Measurements from ENCODE around the gene MICB. TPM values are rescaled to one million over a fixed set of nuclear protein-coding genes. Genes with fewer than 3 reads are reported as not detected.
A peak's percentile ranks its signal among the peaks of the same experiment; 100 is the strongest.

The MICB gene
- total RNA-seq, 5 donors from 2014 or later (not counting 1 experiment from before 2014, with no cell fraction given) = 15.7 to 21.7 (median 16.1) TPM

DNA sequence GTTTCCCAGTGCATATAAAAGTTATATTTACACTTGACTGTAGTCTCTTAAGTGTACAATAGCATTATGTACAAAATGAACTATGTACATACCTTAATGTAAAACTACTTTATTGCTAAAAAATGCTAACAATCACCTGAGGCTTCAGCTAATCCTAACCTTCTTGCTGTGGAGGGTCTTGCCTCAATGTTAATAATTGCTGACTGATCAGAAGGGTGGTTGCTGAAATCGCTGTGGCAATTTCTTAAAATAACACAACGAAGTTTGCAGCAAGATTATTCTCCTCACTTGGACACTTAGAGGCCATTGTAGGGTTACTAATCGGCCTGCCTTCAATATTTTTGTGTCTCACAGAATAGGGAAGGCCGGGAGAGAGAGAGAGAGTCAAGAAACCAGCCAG, 24.7 kb upstream of the MICB start:
- Mint-ChIP-seq H3K4me3 (no peak overlapping the region), H3K9me3 (no peaks in the 10 kb centered on the region), H3K27ac (peak overlapping the region; percentile 37 to 83), H3K27me3 (no peaks in the 10 kb centered on the region), H3K4me1 (peaks cover 75 to 84% (median 83%) of the 10 kb centered on the region in 3 donors), H3K36me3 (peaks cover 6% of the 10 kb centered on the region)
- Histone ChIP-seq H3K27me3 (replicated peaks in 1 of 2; ENCODE audit: control insufficient read depth in 2 of 2, extremely low read depth in 1 of 2, insufficient read depth in 2 of 2, low read length in 1 of 2) (no peaks in the 10 kb centered on the region), H3K36me3 (ENCODE audit: control insufficient read depth in 2 of 2, extremely low read depth in 1 of 2, insufficient read depth in 1 of 2, low read length in 1 of 2) (peaks cover 0 to 12% of the 10 kb centered on the region in 2 donors), H3K9me3 (no peaks in the 10 kb centered on the region), H3K4me1 (ENCODE audit: control insufficient read depth in 1 of 2, extremely low read depth in 1 of 2, insufficient read depth in 2 of 2, low read length in 2 of 2) (peaks cover 15 to 66% of the 10 kb centered on the region in 2 experiments), H3K27ac (ENCODE audit: low read length) (no peak overlapping the region), H3K4me3 (ENCODE audit: control insufficient read depth in 1 of 2, extremely low read depth in 1 of 2, low read length in 1 of 2) (no peak overlapping the region)
- DNase-seq = no peak
- ChIA-PET CTCF (no interaction called here), POLR2A (no interaction called here)
- WGBS (ENCODE audit: insufficient coverage) = no CpG with 5 or more reads among the region's 4 CpGs
- ATAC-seq (replicated peaks in 1 of 4) = no peak

DNA sequence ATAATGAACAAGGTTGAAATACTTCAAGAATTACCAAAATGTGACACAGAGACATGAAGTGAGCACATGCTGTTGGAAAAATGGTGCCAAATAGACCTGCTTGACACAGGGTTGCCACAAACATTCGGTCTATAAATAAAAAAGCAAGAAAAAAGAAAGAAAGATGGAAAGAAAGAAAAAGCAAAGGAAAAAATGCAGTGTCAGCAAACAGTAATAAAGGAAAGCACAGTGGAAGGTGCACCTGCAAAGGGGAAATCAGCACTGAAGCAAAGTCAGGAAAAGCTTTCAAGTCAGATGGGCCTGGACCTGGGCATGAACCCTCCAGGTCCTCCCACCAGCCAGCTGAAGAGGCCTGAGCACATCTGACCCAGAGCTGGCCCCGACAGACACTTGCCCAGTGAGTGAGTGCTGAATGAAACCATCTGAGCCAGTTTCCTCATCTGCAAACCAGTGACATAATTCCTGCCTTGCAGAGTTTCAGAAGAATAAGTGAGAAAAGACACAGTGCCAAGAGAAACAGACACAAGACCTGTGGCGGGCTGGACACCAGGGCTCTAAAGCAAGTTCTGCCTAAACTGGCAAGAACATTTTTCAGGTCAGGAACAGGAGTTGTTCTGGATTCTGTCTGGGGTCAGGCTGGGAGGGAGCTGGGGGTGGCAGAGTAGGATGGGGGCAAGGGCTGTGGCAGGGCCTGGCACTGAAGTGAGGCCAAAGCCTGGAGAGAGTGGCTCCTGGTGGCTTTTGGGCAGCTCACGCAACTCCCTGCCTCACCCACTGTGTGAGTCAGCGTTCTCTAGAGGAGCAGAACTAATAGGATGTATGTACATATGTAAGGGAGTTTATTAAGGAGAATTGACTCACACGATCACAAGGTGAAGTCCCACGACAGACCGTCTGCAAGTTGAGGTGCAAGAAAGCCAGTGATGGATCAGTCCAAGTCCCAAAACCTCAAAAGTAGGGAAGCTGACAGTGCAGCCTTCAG, 23.9 kb upstream of the MICB start:
- peaks cover 9 to 58% of the 10 kb centered on the region in 2 experiments for H3K4me1 ChIP-seq (ENCODE audit: control insufficient read depth in 1 of 2, extremely low read depth in 1 of 2, insufficient read depth in 2 of 2, low read length in 2 of 2)
- no peak overlapping the region for H3K27ac ChIP-seq (ENCODE audit: low read length)
- CTCF ChIA-PET = interaction anchor here in 1 of 2 donors (0.6 kb wide), 1 partner anchor 961 kb away, joined by 6 read pairs; no protein-coding TSS in a partner anchor
- H3K9me3 ChIP-seq = no peaks in the 10 kb centered on the region
- ATAC-seq (replicated peaks in 1 of 4) = peak in 1 of 4 experiments; percentile 14
- DNase-seq = no peak
- POLR2A ChIA-PET = no interaction called here
- Mint-ChIP-seq H3K9me3 (no peaks in the 10 kb centered on the region), H3K27ac (peak overlapping the region; percentile 10 to 83), H3K4me1 (peaks cover 67 to 78% (median 75%) of the 10 kb centered on the region in 3 donors), H3K36me3 (peaks cover 6% of the 10 kb centered on the region), H3K27me3 (no peaks in the 10 kb centered on the region), H3K4me3 (no peak overlapping the region)
- H3K36me3 ChIP-seq (ENCODE audit: control insufficient read depth in 2 of 2, extremely low read depth in 1 of 2, insufficient read depth in 1 of 2, low read length in 1 of 2) = peaks cover 0 to 5% of the 10 kb centered on the region in 2 donors
- no peak overlapping the region for H3K4me3 ChIP-seq (ENCODE audit: control insufficient read depth in 1 of 2, extremely low read depth in 1 of 2, low read length in 1 of 2)
- H3K27me3 ChIP-seq (replicated peaks in 1 of 2; ENCODE audit: control insufficient read depth in 2 of 2, extremely low read depth in 1 of 2, insufficient read depth in 2 of 2, low read length in 1 of 2) = no peaks in the 10 kb centered on the region
- WGBS (ENCODE audit: insufficient coverage) = 80% methylated on average over 6 of the region's 8 CpGs

DNA sequence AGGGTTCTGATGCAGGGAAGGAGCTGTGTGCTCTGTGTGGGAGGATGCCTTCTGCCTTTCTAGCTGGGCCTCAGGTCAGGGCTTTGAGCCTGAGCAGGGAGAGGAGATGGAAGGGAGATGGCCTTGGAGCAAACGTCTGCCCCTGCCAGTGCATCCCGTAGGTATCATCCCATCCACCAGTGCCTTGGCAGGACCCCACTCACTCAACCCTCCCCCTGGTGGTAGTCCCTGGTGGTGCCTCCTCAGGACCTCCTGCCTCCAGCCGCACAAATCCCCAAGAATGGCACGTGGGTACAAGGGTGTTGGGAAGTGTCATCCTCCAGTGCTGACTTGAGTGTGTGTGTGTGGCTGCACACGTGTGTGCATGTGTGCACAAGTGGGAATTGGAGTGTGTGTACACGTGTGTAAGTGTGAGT, 23.1 kb upstream of the MICB start:
- Mint-ChIP-seq H3K4me1 (peaks cover 59 to 70% (median 66%) of the 10 kb centered on the region in 3 donors), H3K27ac (peak overlapping the region; percentile 34 to 49), H3K27me3 (no peaks in the 10 kb centered on the region), H3K36me3 (peaks cover 6% of the 10 kb centered on the region), H3K9me3 (no peaks in the 10 kb centered on the region), H3K4me3 (no peak overlapping the region)
- WGBS (ENCODE audit: insufficient coverage) = 100% methylated on average over 2 of the region's 6 CpGs
- Histone ChIP-seq H3K9me3 (no peaks in the 10 kb centered on the region), H3K27ac (ENCODE audit: low read length) (no peak overlapping the region), H3K4me1 (ENCODE audit: control insufficient read depth in 1 of 2, extremely low read depth in 1 of 2, insufficient read depth in 2 of 2, low read length in 2 of 2) (peaks cover 9 to 50% of the 10 kb centered on the region in 2 experiments), H3K4me3 (ENCODE audit: control insufficient read depth in 1 of 2, extremely low read depth in 1 of 2, low read length in 1 of 2) (no peak overlapping the region), H3K27me3 (replicated peaks in 1 of 2; ENCODE audit: control insufficient read depth in 2 of 2, extremely low read depth in 1 of 2, insufficient read depth in 2 of 2, low read length in 1 of 2) (no peaks in the 10 kb centered on the region), H3K36me3 (ENCODE audit: control insufficient read depth in 2 of 2, extremely low read depth in 1 of 2, insufficient read depth in 1 of 2, low read length in 1 of 2) (peaks cover 0 to 5% of the 10 kb centered on the region in 2 donors)
- ATAC-seq (replicated peaks in 1 of 4) (peak in 1 of 4 experiments; percentile 31), DNase-seq (peak in 2 of 35 experiments; percentile 19 to 58)
- CTCF ChIA-PET = no interaction called here
- POLR2A ChIA-PET = no interaction called here

DNA sequence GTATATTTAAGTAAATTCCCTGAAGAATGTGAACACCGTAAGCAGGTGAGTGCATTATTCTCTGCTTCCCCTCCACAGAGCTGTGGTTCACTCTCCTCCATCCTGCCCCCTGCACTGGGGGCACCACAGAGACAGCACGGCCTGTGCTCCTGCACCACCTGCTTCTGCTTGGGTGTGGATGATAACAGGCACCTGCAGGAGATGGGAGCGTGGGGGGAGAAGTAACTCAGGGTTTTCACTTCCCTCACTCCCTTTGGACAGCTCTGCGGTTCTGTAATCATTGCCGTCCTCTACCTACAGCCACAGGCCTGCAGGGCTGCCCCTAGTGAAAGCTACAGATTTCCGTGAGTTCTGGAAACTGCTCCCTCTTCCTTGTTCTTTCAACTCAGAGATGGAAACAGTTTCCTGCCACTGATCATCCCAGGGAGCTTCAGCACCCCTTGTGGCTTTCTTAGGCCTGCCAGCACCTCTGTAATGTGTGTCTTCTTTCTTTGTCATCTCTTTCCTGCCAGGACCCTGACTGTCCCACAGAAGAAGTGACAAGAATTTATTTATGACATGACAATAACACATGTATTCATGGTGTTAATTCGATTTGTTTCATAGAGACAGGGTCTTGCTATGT, 21.3 kb upstream of the MICB start:
- POLR2A ChIA-PET = no interaction called here
- peaks cover 0 to 2% of the 10 kb centered on the region in 2 donors for H3K36me3 ChIP-seq (ENCODE audit: control insufficient read depth in 2 of 2, extremely low read depth in 1 of 2, insufficient read depth in 1 of 2, low read length in 1 of 2)
- H3K4me1 ChIP-seq (ENCODE audit: control insufficient read depth in 1 of 2, extremely low read depth in 1 of 2, insufficient read depth in 2 of 2, low read length in 2 of 2) = peaks cover 2 to 32% of the 10 kb centered on the region in 2 experiments
- no peaks in the 10 kb centered on the region for H3K36me3 Mint-ChIP-seq
- CTCF ChIA-PET = no interaction called here
- DNase-seq = no peak
- 89% methylated on average over 1 of the region's 7 CpGs for WGBS (ENCODE audit: insufficient coverage)
- no peak for ATAC-seq (replicated peaks in 1 of 4)
- no peak overlapping the region for H3K4me3 Mint-ChIP-seq
- peak overlapping the region; percentile 3 for H3K27ac ChIP-seq (ENCODE audit: low read length)
- no peak overlapping the region for H3K27ac Mint-ChIP-seq
- no peaks in the 10 kb centered on the region for H3K27me3 Mint-ChIP-seq
- no peak overlapping the region for H3K4me3 ChIP-seq (ENCODE audit: control insufficient read depth in 1 of 2, extremely low read depth in 1 of 2, low read length in 1 of 2)
- no peaks in the 10 kb centered on the region for H3K9me3 Mint-ChIP-seq
- H3K9me3 ChIP-seq = no peaks in the 10 kb centered on the region
- H3K4me1 Mint-ChIP-seq = peaks cover 41 to 53% (median 49%) of the 10 kb centered on the region in 3 donors
- H3K27me3 ChIP-seq (replicated peaks in 1 of 2; ENCODE audit: control insufficient read depth in 2 of 2, extremely low read depth in 1 of 2, insufficient read depth in 2 of 2, low read length in 1 of 2) = no peaks in the 10 kb centered on the region

DNA sequence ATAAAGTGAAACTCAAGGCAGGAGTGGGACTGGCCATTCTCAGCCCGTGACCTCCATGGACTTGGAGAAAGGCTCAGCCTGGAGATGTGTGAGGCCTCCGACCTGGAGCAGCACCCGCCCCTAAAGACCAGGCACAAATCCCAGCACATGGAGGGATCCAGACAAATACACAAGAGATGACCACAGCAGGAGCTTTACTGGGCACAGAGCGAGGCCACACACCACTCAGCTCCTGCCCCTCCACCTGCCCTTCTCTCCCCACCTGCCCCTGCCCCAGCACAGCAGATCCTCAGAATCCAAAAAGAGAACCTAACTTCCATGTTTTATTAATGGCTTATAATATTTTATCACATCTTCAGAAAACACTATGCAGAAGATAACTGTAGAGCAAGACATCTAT, 20.4 kb upstream of the MICB start:
- H3K27ac Mint-ChIP-seq = peak overlapping the region in 1 of 2 donors; percentile 39
- DNase-seq (no peak), ATAC-seq (replicated peaks in 1 of 4) (no peak)
- Histone ChIP-seq H3K9me3 (no peaks in the 10 kb centered on the region), H3K4me3 (ENCODE audit: control insufficient read depth in 1 of 2, extremely low read depth in 1 of 2, low read length in 1 of 2) (no peak overlapping the region), H3K27ac (ENCODE audit: low read length) (no peak overlapping the region), H3K4me1 (ENCODE audit: control insufficient read depth in 1 of 2, extremely low read depth in 1 of 2, insufficient read depth in 2 of 2, low read length in 2 of 2) (peaks cover 2 to 26% of the 10 kb centered on the region in 2 experiments), H3K27me3 (replicated peaks in 1 of 2; ENCODE audit: control insufficient read depth in 2 of 2, extremely low read depth in 1 of 2, insufficient read depth in 2 of 2, low read length in 1 of 2) (no peaks in the 10 kb centered on the region), H3K36me3 (ENCODE audit: control insufficient read depth in 2 of 2, extremely low read depth in 1 of 2, insufficient read depth in 1 of 2, low read length in 1 of 2) (no peaks in the 10 kb centered on the region)
- H3K36me3 Mint-ChIP-seq = no peaks in the 10 kb centered on the region
- H3K4me1 Mint-ChIP-seq = peaks cover 32 to 44% (median 40%) of the 10 kb centered on the region in 3 donors
- ChIA-PET POLR2A (interaction anchor here in 1 of 2 donors (0.6 kb wide), 1 partner anchor 945 kb away, joined by 3 read pairs; no protein-coding TSS in a partner anchor), CTCF (no interaction called here)
- H3K27me3 Mint-ChIP-seq = no peaks in the 10 kb centered on the region
- H3K9me3 Mint-ChIP-seq = no peaks in the 10 kb centered on the region
- H3K4me3 Mint-ChIP-seq = no peak overlapping the region
- WGBS (ENCODE audit: insufficient coverage) = 100% methylated on average over 1 of the region's 4 CpGs

DNA sequence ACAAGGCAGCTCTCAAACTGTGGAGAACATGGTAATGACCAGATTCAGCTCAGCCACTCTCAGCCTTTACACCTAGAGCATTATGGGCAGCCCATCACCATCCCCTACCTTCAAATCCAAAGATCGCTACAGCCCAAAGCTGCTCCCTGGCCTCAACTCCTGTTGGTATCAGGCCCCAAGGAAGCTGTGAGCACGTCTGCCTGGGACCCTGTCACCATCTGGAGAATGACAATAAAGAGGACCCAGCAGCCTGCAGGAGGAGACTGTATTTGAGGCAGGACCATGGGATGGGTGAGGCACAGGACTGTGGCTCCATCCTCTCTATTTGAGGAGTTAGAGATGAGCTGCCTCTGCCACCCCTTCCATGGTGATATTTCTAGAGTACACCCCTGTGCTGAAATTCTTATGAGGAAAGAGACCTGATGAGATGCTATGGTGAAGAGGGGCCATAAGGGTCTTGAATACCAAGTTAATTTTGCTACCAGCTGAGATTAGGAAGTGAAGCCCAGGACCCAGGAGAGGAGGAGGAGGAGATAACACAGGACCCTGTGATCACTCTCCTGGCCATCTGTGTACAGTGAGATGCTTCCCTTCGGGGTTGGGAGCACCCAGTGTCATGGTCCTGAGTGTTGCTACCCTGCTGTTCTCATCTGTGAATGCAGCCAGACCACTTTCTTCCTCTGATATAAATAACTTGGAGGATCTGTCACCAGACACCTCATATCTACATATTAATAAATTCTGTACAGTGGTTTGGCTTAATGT, 19.6 kb upstream of the MICB start:
- H3K27me3 ChIP-seq (replicated peaks in 1 of 2; ENCODE audit: control insufficient read depth in 2 of 2, extremely low read depth in 1 of 2, insufficient read depth in 2 of 2, low read length in 1 of 2) = no peaks in the 10 kb centered on the region
- ATAC-seq (replicated peaks in 1 of 4) = no peak
- no peaks in the 10 kb centered on the region for H3K36me3 ChIP-seq (ENCODE audit: control insufficient read depth in 2 of 2, extremely low read depth in 1 of 2, insufficient read depth in 1 of 2, low read length in 1 of 2)
- H3K27ac ChIP-seq (ENCODE audit: low read length) = no peak overlapping the region
- H3K27ac Mint-ChIP-seq = no peak overlapping the region
- no peak for DNase-seq
- 83% methylated on average over 1 of the region's 3 CpGs for WGBS (ENCODE audit: insufficient coverage)
- no peaks in the 10 kb centered on the region for H3K9me3 Mint-ChIP-seq
- H3K4me1 Mint-ChIP-seq = peaks cover 24 to 37% (median 32%) of the 10 kb centered on the region in 3 donors
- CTCF ChIA-PET = no interaction called here
- H3K4me1 ChIP-seq (ENCODE audit: control insufficient read depth in 1 of 2, extremely low read depth in 1 of 2, insufficient read depth in 2 of 2, low read length in 2 of 2) = peaks cover 2 to 21% of the 10 kb centered on the region in 2 experiments
- H3K9me3 ChIP-seq = no peaks in the 10 kb centered on the region
- H3K4me3 ChIP-seq (ENCODE audit: control insufficient read depth in 1 of 2, extremely low read depth in 1 of 2, low read length in 1 of 2) = no peak overlapping the region
- no peak overlapping the region for H3K4me3 Mint-ChIP-seq
- POLR2A ChIA-PET = interaction anchor here in 1 of 2 donors (0.6 kb wide), 1 partner anchor 946 kb away, joined by 3 read pairs; no protein-coding TSS in a partner anchor
- H3K27me3 Mint-ChIP-seq = no peaks in the 10 kb centered on the region
- H3K36me3 Mint-ChIP-seq = no peaks in the 10 kb centered on the region

Measured in T-cell (primary cell).